GM23338 (cell line): ENCODE data around the gene AGPAT4. TPM values are rescaled to one million over a fixed set of nuclear protein-coding genes. Genes with fewer than 3 reads are reported as not detected.

Source experiments
- ATAC-seq: fragments of 200-7000 bp; cut with Tn5 transposase; 3 replicates; pipeline ENCODE4 v1.9.1; 2020
- DNase-seq: peaks from one replicate; pipeline ENCODE4 v3.0.0-alpha.2; 2015; ENCODE audit warnings: low spot score
- H2AFZ ChIP-seq: fragments of 200-600 bp; sonication (generic); 2 replicates; pipeline ENCODE4 v1.8.0; 2016; ENCODE audit warnings: antibody characterized with exemption, mild to moderate bottlenecking, moderate library complexity
- H3F3A ChIP-seq: fragments of 200-600 bp; sonication (generic); replicated peaks from 2 replicates; pipeline ENCODE4 v1.8.0; 2017; ENCODE audit warnings: antibody characterized with exemption, mixed run types, low read depth
- H3K27ac ChIP-seq: fragments of 200-600 bp; sonication (generic); 2 replicates; pipeline ENCODE4 v1.6.1; 2016; ENCODE audit warnings: low read depth
- H3K27me3 ChIP-seq: fragments of 200-600 bp; sonication (generic); 2 replicates; pipeline ENCODE4 v1.8.0; 2016; ENCODE audit warnings: mild to moderate bottlenecking, mixed run types, moderate library complexity; ENCODE audit not compliant: insufficient read depth
- H3K36me3 ChIP-seq: fragments of 200-600 bp; sonication (generic); 2 replicates; pipeline ENCODE4 v1.8.0; 2016; ENCODE audit warnings: mild to moderate bottlenecking; ENCODE audit not compliant: insufficient read depth
- H3K4me1 ChIP-seq: fragments of 200-600 bp; sonication (generic); 2 replicates; pipeline ENCODE4 v1.8.0; 2016; ENCODE audit warnings: mild to moderate bottlenecking, moderate library complexity; ENCODE audit not compliant: insufficient read depth
- H3K4me2 ChIP-seq: fragments of 200-600 bp; sonication (generic); 2 replicates; pipeline ENCODE4 v1.7.1; 2017; ENCODE audit warnings: mixed run types
- H3K4me3 ChIP-seq: fragments of 200-600 bp; sonication (generic); 2 replicates; pipeline ENCODE4 v1.6.1; 2016; ENCODE audit warnings: mixed run types
- H3K79me2 ChIP-seq: fragments of 200-600 bp; sonication (generic); replicated peaks from 2 replicates; pipeline ENCODE4 v1.8.0; 2017; ENCODE audit warnings: mild to moderate bottlenecking; ENCODE audit not compliant: insufficient read depth
- H3K9me2 ChIP-seq: fragments of 200-600 bp; sonication (generic); 2 replicates; pipeline ENCODE4 v1.8.0; 2017; ENCODE audit not compliant: insufficient read depth
- H4K20me1 ChIP-seq: fragments of 200-600 bp; sonication (generic); replicated peaks from 2 replicates; pipeline ENCODE4 v1.8.0; 2017; ENCODE audit warnings: mild to moderate bottlenecking; ENCODE audit not compliant: insufficient read depth
- H3K27ac Mint-ChIP-seq: 2 replicates; pipeline ENCODE4 v1.8.0; 2020; ENCODE audit warnings: inconsistent platforms, mild to moderate bottlenecking, moderate library complexity, mixed read lengths
- H3K27me3 Mint-ChIP-seq: 3 replicates; pipeline ENCODE4 v1.8.0; 2022; ENCODE audit warnings: low read depth, mild to moderate bottlenecking, moderate library complexity, mixed read lengths, inconsistent platforms; ENCODE audit not compliant: insufficient read depth, poor library complexity
- H3K36me3 Mint-ChIP-seq: 3 replicates; pipeline ENCODE4 v1.8.0; 2021; ENCODE audit warnings: low read depth, mild to moderate bottlenecking, inconsistent platforms, moderate library complexity, mixed read lengths
- H3K4me1 Mint-ChIP-seq: 3 replicates; pipeline ENCODE4 v1.8.0; 2020; ENCODE audit warnings: mild to moderate bottlenecking, inconsistent platforms, mixed read lengths
- H3K4me3 Mint-ChIP-seq: 3 replicates; pipeline ENCODE4 v1.8.0; 2021; ENCODE audit warnings: moderate library complexity, mild to moderate bottlenecking, inconsistent platforms, mixed read lengths
- H3K9me3 Mint-ChIP-seq: 3 replicates; pipeline ENCODE4 v1.8.0; 2020; ENCODE audit warnings: moderate library complexity, mild to moderate bottlenecking, inconsistent platforms, mixed read lengths
- EZH2phosphoT487 ChIP-seq: fragments of 200-600 bp; sonication (generic); IDR thresholded peaks from one replicate; pipeline ENCODE4 v1.8.1; 2018; ENCODE audit warnings: antibody characterized with exemption; ENCODE audit not compliant: unreplicated experiment
- JUNB ChIP-seq: IDR thresholded peaks from one replicate; pipeline ENCODE4 v1.6.1; 2016; ENCODE audit warnings: antibody characterized with exemption; ENCODE audit not compliant: unreplicated experiment
- NANOG ChIP-seq: IDR thresholded peaks from 2 replicates; pipeline ENCODE4 v1.6.1; 2016; ENCODE audit warnings: antibody characterized with exemption, borderline replicate concordance
- STAT1 ChIP-seq: IDR thresholded peaks from one replicate; pipeline ENCODE4 v1.6.1; 2016; ENCODE audit warnings: antibody characterized with exemption; ENCODE audit not compliant: unreplicated experiment
- ZNF114 ChIP-seq: fragments of 250-450 bp; sonication (Bioruptor Pico); IDR thresholded peaks from 2 replicates; pipeline ENCODE4 v1.5.0; 2020; ENCODE audit warnings: mild to moderate bottlenecking, moderate library complexity
- polyA plus RNA-seq: library from polyadenylated mRNA; unstranded; fragments of >200 nt; fragmentation: Nextera tagmentation; extraction: Ambion mirVana; gene quantifications from 2 replicates; pipeline ENCODE4 v1.2.1, GENCODE V29; 2016
- total RNA-seq: library from RNA; depleted of rRNA; stranded (reverse); fragments of >200 nt; shearing (Covaris generic); gene quantifications from 2 replicates; pipeline ENCODE4 v1.2.3, GENCODE V29; 2014

AGPAT4 gene
- total and polyA plus RNA-seq, 2 experiments from 2014 or later, result 8.9 to 19.3 TPM

- no peak for DNase-seq
- H2AFZ ChIP-seq, result no peak overlapping the region
- H3K27ac ChIP-seq, result no peak overlapping the region
- H3K4me3 ChIP-seq, result no peak overlapping the region
- H3F3A ChIP-seq, result no peaks in the 10 kb centered on the region
- no peaks in the 10 kb centered on the region for H3K9me2 ChIP-seq
- H3K27me3 Mint-ChIP-seq, result peaks cover 7% of the 10 kb centered on the region
- H3K36me3 ChIP-seq, result no peaks in the 10 kb centered on the region
- H3K4me1 ChIP-seq, result peaks cover 29% of the 10 kb centered on the region
- peaks cover 23% of the 10 kb centered on the region; the same call in 2 of the 3 replicates for H3K36me3 Mint-ChIP-seq
- no peak for TF ChIP-seq NANOG
- TF ChIP-seq JUNB, result no peak
- H3K27me3 ChIP-seq, result no peaks in the 10 kb centered on the region
- no peak overlapping the region for H3K27ac Mint-ChIP-seq
- no peak for ATAC-seq
- H3K4me1 Mint-ChIP-seq, result peaks cover 43% of the 10 kb centered on the region
- H3K9me3 Mint-ChIP-seq, result peaks cover 4% of the 10 kb centered on the region; the same call in 1 of the 3 replicates
- H3K4me2 ChIP-seq, result no peak overlapping the region
- peaks cover 95% of the 10 kb centered on the region for H3K79me2 ChIP-seq
- H4K20me1 ChIP-seq, result peaks cover 59% of the 10 kb centered on the region
- H3K4me3 Mint-ChIP-seq, result no peak overlapping the region
These were observed 27.1 kb downstream of the AGPAT4 start for GRCh38 chr6:161246725-161247124.

- DNase-seq, result no peak
- Histone ChIP-seq H3K4me1 (peaks cover 26% of the 10 kb centered on the region), H3K9me2 (no peaks in the 10 kb centered on the region), H3K27ac (no peak overlapping the region), H3K4me2 (no peak overlapping the region), H3K4me3 (no peak overlapping the region), H2AFZ (no peak overlapping the region), H3K79me2 (peaks cover 95% of the 10 kb centered on the region), H3K36me3 (no peaks in the 10 kb centered on the region), H3K27me3 (no peaks in the 10 kb centered on the region), H4K20me1 (peaks cover 58% of the 10 kb centered on the region), H3F3A (no peaks in the 10 kb centered on the region)
- Mint-ChIP-seq H3K27me3 (peaks cover 7% of the 10 kb centered on the region), H3K27ac (no peak overlapping the region), H3K4me3 (no peak overlapping the region), H3K36me3 (peaks cover 16% of the 10 kb centered on the region; the same call in 2 of the 3 replicates), H3K4me1 (peaks cover 42% of the 10 kb centered on the region), H3K9me3 (peaks cover 4% of the 10 kb centered on the region; the same call in 1 of the 3 replicates)
- TF ChIP-seq EZH2phosphoT487 (no peak), STAT1 (no peak), ZNF114 (CRISPR knock-in tag) (no peak)
- no peak for ATAC-seq
These were observed 28.5 kb downstream of the AGPAT4 start for GRCh38 chr6:161245363-161245762.

DNA sequence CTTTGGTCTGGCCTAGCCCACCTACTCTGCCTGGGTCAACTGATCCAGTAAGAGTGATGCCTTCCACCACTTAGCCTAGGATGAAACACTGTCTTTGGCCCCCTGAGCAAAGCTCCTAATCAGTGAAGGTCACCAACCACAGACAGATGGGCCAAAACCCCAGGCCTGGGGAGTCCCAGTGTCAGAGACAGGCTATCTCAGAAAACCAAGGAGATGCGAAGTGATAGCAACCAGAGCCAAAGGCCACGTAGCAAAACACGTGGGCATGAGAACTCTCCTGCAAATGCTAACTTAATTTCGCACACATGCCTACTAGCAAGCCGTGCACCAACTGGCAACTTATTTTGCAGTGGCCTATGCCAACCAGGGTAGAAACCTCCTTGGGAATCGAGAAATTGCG, 29.1 kb downstream of the AGPAT4 start:
- Histone ChIP-seq H3K27ac (no peak overlapping the region), H3K79me2 (peaks cover 95% of the 10 kb centered on the region), H3K4me1 (peaks cover 28% of the 10 kb centered on the region), H2AFZ (no peak overlapping the region), H3K4me2 (no peak overlapping the region), H3K9me2 (no peaks in the 10 kb centered on the region), H4K20me1 (peaks cover 58% of the 10 kb centered on the region), H3K27me3 (no peaks in the 10 kb centered on the region), H3F3A (no peaks in the 10 kb centered on the region), H3K36me3 (no peaks in the 10 kb centered on the region), H3K4me3 (no peak overlapping the region)
- H3K4me3 Mint-ChIP-seq, result no peak overlapping the region
- no peak for DNase-seq
- peaks cover 12% of the 10 kb centered on the region for H3K36me3 Mint-ChIP-seq
- no peak for ATAC-seq
- peaks cover 7% of the 10 kb centered on the region for H3K27me3 Mint-ChIP-seq
- peaks cover 47% of the 10 kb centered on the region for H3K4me1 Mint-ChIP-seq
- H3K9me3 Mint-ChIP-seq, result peaks cover 4% of the 10 kb centered on the region; the same call in 1 of the 3 replicates
- no peak for TF ChIP-seq ZNF114 (CRISPR knock-in tag)
- TF ChIP-seq NANOG, result no peak
- no peak overlapping the region for H3K27ac Mint-ChIP-seq
